Fibroblast of the aortic adventitia (primary cell): ENCODE data around the gene TAC3. TPM values are rescaled to one million over a fixed set of nuclear protein-coding genes. Genes with fewer than 3 reads are reported as not detected.

ENCODE experiments used
- total RNA-seq: library from RNA; depleted of rRNA; stranded (reverse); fragments of >200 nt; gene quantifications from 2 replicates; pipeline ENCODE4 v1.2.3, GENCODE V29; 2012; ENCODE audit warnings: low replicate concordance

Gene TAC3
- total RNA-seq, 1 donor, result not detected

Other genes with a start within 250 kb of the TAC3 start
- not detected in 2 replicates for gene SDR9C7, start 82.1 kb downstream of the TAC3 start, total RNA-seq
- gene RDH16, start 58.9 kb downstream of the TAC3 start, total RNA-seq, result 0.09 TPM in 1 of 2 replicates, not detected in the other
- gene ZBTB39, start 10.0 kb downstream of the TAC3 start, total RNA-seq, result 5.2 and 6.1 TPM in 2 replicates
- 0.09 and 3.4 TPM in 2 replicates for gene MYO1A, start 33.6 kb upstream of the TAC3 start, total RNA-seq
- gene NEMP1, start 62.3 kb upstream of the TAC3 start, total RNA-seq, result 4.7 and 25.0 TPM in 2 replicates
- gene NAB2, start 72.6 kb upstream of the TAC3 start, total RNA-seq, result 41.8 and 54.2 TPM in 2 replicates
- gene STAT6, start 94.8 kb upstream of the TAC3 start, total RNA-seq, result 89.0 and 102 TPM in 2 replicates
- gene LRP1, start 112.0 kb upstream of the TAC3 start, total RNA-seq, result 381 and 541 TPM in 2 replicates
- gene LRP1-AS, start 131.1 kb upstream of the TAC3 start, total RNA-seq, result not detected in 2 replicates
- gene NXPH4, start 200.3 kb upstream of the TAC3 start, total RNA-seq, result 1.9 and 2.4 TPM in 2 replicates
- gene SHMT2, start 213.2 kb upstream of the TAC3 start, total RNA-seq, result 233 and 303 TPM in 2 replicates
- 0.90 and 3.8 TPM in 2 replicates for gene STAC3, start 234.7 kb upstream of the TAC3 start, total RNA-seq